Activated CD8-positive, alpha-beta memory T cell treated with anti-CD3 and anti-CD28 coated beads, Interleukin-2, amount 50 U/mL, for 4 hours (primary cell): Measurements from ENCODE around the gene JADE3.

ENCODE experiments used
- DNase-seq: peaks from one replicate; pipeline ENCODE4 v3.0.0-alpha.2; 2020

JADE3 gene

DNA sequence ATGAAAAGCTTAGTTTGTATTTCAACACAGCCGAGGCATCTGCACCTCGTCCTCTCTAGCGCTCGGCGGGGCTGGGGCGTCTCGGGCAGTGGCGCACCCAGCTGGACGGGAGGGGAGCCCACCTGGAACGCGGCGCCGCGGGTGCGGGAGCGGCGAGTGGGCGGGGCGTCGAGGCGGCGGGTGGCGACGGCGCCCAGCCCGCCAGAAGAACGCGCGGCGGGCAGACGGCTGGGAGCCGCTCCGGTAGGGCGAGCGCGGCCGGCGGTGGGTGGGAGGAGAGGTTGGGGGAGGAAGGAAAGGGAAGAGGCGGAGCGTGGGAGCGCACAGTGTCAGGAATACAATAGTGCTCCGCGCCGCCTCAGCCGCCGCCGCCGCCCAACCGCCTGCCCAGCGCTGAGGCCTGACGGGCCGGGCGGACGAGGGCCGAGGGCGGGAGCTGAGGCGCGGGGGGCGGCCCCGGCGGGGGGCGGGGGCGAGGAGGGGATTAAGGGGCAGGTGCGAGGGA is at the start of gene JADE3:
JADE3 (plus strand) TSS at position 324 of the 505 bp plus-strand sequence. CDS start 72,474 bp downstream, outside the sequence.
- DNase-seq: peak; percentile 31

DNA sequence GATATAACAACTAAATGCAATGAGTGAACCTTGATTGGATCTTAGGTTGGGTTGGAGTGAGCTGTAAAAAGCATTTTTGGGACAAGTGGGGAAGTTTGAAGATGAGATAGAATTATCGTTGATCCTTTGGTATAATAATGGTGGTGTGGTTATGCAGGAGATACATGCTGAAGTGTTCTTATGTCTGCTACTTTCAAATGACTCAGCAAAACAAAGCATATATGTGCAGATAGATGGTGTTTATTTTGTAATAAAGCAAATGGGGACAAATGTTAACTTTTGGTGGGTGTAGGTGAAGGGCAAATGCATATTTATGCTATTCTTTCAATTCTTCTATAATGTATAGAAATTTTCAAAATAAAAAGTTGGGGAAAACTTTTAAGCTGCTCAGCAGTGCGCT is 49.1 kb upstream of the JADE3 start:
- DNase-seq: no peak

DNA sequence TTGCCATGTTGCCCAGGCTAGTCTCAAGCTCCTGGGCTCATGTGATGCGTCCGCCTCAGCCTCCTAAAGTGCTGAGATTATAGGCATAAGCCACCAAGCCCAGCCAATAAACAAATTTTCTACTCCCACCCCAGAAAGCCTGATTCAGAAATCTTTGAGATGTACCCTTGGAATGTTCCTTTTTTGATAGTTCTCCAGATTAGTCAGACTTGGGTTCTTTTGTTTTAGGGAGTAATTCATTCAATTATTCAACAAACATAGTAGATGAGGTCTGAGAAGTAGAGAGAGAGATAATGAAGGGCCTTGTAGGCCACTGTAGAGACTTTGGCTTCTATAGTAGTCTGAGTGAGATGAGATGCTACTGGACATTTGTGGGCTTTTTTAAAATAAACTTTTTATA is 47.6 kb upstream of the JADE3 start:
- DNase-seq: no peak

DNA sequence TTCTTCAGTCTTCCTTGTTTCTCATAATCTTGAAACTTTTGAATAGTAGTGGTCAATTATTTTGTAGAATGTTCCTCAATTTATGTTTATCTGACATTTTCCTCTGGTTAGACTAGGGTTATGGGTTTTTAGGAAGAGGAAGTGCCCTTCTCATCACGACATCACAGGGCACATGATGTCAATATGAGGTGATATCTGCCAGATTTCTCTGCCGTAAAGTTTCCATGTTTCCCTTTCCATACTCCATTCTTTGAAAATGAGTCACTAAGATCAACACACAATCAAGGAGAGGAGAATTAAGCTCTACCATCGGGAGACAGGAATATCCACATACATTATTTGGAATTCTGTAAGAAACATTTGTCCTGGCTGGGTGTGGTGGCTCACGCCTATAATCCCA is 46.9 kb upstream of the JADE3 start:
- no peak for DNase-seq

DNA sequence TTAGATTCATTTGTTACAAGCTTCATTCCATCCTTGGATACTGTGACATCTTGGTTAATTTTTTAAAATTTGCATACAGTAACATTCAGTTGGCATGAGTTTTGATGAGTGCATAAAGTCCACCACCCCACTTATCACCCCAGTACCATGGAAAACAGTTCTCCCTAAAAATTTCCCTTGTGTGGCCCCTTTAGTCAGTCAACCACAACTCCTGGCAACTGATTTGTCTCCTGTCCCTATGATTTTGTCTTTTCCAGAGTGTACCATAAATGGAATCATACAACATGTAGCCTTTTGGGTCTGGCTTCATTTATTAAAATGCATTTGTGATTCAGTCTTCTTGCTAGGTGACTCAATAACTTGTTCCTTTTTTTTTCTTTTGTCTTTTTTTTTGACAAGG is 45.5 kb upstream of the JADE3 start:
- DNase-seq: no peak

DNA sequence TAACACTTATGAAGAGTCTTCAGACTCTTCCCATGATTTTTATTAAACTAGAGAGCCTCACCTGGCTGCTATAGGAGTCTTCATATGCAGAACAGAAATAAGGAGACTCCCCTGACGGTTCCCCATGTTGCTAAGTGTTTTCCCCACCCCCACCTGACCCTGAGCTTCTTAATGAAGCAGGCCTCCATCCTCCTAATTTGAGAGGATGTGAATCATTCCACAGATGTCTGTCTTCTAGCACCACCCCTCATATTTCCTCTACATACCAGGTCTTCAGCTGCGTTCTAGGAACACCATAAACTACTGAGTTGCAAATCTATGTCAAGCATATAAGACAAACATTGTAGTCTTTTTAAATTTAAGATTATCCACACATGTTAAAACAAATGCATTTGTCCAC is 38.5 kb upstream of the JADE3 start:
- DNase-seq: no peak

DNA sequence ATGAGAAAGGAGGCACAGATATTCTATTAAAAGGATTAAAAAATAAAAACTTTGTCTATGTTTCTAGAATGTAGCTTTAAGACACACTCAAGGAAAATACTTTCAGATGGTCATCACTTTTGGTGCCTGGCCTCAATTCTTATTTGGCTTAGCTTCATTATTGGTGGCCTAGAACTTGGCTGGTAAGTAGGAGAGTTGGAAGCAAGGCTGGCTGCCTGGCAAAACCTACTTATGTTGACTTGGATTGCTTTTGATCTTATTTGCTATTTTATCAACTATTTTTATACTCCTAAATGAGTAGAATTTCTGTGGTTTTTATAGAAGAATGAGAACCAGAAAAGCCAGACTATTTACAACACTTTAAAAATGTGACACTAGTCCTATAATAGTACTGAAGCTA is 35.3 kb upstream of the JADE3 start:
- DNase-seq: no peak

DNA sequence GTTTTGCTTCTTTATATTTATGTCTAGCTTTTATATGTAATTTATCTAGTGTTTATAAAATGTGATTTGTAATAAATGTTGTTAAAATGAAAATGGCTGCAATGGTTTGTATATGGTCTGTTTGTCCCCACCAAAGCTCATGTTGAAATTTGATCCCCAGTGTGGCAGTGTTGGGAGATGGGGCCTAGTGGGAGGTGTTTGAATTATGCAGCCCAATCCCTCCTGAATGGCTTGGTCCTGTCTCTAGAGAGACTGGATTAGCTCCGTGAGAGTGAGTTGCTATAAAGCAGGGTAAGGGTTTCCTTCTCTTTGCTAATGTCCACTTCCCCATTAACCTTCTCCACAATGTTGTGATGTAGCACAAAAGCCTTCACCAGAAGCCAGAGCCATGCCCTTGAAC is 30.0 kb upstream of the JADE3 start:
- DNase-seq: no peak

DNA sequence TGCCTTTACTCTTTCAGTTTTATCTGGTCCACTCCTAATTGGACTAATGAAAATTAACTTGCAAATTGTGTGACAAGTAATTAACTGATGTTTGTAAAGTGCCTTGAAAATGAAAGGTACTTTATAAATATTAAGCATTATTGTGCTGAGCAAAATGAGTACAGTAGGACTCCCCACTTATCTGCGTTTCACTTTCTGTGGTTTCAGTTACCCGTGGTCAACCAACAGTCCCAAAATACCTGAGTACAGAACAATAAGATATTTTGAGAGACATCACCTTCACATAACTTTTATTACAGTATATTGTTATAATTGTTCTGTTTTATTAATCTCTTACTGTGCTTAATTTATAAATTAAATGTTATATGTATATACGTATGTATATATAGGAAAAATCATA is 27.4 kb upstream of the JADE3 start:
- DNase-seq: no peak

DNA sequence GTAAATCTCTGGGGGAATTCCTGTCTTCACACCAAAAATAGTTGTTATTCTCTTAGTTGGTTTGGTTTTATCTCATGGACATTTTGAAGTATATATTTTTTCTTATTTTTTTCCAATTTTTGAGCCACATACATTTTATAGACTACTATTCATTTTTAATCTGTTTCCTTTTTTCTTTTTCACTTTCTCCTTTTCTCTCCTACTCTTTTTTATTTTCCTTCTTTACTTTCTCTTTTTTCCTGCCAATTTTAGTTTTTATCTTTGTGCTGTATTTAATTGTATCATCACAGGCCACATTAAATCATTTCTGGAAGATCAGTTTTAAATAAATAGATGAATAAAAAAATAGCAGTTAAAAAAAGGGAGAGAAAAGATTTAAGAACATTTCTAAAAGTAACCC is 14.0 kb upstream of the JADE3 start:
- no peak for DNase-seq

DNA sequence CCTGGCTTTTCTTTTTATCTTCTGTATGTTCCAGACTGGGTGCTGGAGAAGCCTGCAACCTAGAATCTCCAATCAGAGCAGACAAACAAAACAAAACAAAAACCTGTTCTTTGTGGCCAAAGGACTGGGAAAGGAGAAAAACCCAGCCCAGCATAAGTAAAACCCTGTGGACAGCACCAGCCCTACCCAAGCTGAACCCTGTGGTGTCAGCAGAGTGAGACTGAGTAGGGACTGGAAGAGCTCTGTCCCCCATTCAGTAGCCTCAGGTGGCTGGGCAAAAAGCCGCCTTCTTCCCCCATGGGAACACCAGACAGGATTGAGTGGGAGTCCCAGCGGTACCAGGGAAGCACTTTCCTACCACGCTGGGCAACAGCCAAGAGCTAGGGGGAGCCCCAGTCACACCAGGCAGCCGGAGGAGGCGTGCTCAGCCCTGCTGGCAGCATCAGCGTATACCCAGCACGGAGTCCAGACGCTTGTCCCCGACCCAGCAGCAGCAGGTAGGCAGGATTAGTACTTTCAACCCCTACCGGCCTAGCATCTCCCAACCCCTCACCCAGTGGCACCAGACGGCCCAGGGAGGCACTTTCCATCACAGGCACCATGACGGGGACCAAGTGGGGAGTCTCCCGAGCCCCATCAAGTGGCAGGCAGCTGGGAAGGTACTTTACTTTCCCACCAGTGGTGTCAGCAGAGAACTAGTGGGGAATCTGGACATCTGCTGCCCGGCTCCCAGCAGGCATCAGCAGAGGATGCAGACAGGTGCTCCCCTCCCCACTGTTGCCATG is 8.6 kb upstream of the JADE3 start:
- DNase-seq: peak; percentile 42

DNA sequence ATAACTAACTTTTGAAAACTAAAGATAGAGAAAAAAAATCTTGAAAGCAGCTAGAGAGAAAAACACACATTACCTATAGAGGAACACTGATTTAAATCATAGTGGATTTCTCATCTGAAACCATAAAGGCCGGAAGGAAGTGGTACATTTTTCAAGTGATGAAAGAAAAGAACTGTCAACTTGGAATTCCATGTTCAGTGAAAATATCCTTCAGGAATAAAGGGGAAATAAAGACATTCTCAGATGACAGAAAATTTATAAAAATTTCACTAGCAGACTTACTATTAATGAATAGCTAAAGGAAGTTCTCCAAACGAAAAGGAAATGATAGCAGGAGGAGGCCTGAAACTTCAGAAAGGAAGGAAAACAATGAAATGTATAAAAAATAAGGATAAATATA is 7.6 kb upstream of the JADE3 start:
- DNase-seq: no peak

DNA sequence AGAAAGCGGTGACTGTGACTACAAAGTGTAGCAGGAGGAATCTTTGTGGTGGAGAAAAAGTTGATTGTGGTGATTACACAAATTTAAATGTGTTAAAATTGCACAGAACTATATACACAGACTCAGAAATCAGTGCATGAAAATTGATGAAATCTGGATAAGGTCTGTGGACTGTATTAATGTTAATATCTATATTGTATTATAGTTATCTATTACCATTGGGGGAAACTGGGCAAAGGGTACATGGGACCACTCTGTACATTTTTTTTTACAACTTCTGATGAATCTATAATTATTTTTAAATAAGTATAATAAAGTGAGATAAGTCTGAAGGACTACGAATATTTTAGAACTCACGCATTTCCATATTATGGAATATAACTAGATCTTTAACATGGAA is 1.8 kb upstream of the JADE3 start:
- no peak for DNase-seq

DNA sequence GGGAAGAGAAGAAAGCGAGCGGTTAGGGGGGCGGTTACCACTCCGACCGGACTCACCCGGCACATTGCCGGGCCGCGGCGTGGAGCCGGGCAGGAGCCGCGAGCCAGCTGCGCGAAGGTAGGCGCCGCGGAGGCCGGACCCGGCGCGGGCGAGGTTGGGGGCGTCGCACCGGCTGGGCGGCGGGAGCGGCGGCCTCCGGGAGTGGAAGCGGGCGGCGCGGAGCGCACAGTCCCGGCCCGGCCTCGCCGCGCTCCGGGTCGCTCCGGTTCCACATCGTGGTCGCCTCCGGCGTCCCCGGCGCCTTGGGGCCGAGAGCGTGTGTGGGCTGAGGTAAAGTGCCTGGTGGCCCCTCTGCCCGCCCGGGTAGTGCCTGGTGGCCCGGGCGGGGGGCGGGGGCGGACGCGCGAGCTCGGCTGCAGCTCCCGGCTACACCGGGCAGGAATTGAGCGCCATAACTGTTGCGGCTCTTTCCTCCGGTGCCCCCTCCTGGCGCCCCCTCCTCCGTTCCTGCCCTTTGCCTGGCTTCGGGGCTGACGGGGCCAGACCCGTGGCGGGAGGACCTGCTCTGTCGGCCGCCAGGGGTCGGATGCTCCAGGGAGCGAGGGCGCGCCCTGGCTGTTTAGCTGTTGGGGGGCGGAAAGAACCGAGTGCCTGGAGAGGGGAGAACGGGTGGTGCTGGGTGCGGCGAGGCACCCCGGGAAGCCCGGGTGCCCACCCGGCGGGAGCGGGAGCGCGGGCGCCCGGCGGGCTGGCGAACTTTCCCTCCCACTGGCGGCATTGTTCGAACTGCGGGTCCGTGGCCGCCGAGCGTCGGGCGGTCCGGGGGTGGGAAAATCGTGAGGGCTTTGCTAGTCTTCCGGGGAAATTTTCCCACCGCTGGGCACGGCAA is 626 bp downstream of the JADE3 start:
- peak; percentile 24 for DNase-seq

DNA sequence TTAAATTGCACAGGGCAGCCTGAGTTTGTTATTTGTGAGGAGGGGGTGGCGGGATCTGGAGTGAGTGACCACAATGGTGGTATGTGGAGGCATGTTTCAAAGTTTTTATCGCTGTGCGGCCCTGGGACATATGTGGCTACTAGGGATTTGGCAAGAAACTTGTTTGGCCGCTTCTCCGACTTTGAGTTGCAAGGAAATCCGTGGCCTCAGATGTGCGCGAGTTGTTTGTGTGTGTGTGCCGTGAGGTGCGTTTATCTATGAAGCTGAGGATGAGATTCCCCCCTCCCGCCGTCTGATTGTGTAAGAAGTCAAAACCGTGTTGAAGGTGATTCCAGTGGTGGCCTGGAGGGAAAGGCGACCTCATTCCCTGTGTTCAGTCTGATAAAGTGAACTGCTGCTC is 1.4 kb downstream of the JADE3 start:
- no peak for DNase-seq

DNA sequence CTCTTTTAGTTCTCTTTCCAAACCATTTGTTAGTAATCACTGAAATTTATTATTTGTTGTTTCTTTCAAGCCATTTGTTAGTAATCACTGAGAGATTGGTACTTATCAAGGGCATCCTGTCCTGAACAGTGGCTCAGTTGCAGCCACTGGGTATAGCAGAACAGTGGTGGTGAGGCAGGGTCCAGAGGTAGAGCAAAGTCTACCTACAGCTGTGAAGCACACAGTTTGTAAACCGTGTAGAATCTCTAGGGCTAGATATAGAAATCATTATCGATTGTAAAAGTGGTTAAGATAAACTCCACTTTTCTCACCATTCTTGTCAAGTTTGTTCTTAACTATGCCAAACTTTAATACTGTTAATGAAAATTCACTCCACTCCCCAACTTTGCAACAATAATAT is 4.1 kb downstream of the JADE3 start:
- DNase-seq: no peak

DNA sequence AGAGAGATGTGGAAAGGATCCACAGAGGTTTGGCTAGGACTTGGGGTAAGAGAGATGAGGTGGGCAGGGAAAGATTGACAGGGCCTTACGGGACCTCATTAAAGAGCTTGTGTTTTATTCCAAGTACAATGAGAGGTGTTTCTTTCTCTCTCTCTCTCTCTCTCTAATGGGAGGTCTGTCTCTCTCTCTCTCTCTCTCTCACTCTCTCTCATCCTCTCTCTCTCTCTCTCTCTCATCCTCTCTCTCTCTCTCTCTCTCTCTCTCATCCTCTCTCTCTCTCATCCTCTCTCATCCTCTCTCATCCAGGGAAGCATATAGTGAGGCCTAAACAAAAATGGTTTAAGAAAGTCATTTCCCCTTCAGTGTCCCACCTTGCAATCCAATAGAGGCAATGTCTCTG is 5.4 kb downstream of the JADE3 start:
- no peak for DNase-seq

DNA sequence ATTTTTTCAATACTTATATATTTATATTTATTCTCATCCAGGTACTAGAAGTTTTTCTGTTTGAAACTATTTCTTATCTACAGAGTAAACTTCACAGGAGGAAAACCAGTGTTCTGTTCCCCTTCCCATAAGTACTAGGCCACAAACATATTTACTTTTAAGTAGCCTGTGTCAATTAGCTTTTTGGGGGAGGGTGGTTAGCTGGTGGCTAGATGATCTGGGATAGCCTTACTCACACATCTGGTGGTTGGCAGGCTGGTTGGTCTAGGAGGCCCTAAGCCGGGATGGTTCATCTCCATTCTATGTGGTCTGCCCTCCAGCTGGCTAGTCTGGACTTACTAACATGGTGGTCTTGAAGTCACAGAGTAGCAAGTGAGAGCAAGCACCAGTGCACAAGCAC is 6.2 kb downstream of the JADE3 start:
- no peak for DNase-seq

DNA sequence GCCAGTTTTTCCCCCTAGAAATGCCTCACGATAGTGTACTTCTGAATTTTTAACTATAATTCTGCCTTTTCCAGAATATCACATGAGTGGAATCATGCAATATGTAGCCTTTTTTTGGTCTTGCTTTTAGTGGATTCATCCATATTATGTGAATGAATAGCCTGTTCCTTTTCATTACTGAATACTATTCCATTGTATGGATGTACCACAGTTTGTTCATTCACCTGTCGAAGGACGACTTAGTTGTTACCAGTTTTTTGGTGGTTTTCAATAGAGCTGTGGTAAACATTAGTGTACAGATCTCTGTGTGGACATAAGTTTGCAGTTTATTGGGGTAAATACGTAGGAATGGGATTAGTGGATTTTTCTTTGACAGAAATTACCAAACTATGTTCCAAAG is 8.0 kb downstream of the JADE3 start:
- no peak for DNase-seq

DNA sequence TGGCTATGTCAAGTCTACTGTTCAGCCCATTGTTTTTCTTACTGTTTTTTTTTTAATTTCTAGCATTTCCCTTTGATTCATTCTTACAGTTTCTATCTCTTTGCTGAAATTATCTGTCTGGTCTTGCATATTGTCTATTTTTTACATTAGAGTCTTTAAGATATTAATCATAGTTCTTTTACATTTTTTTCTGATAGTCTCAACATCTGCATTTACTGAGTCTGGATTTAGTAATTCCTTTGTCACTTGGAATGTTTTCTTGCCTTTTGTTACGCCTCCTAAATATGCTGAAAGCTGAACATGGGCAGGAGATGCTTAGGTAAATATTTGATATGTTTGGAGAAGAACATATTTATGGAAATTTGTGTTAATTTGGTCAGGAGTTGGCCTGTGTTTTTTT is 10.4 kb downstream of the JADE3 start:
- DNase-seq: no peak

DNA sequence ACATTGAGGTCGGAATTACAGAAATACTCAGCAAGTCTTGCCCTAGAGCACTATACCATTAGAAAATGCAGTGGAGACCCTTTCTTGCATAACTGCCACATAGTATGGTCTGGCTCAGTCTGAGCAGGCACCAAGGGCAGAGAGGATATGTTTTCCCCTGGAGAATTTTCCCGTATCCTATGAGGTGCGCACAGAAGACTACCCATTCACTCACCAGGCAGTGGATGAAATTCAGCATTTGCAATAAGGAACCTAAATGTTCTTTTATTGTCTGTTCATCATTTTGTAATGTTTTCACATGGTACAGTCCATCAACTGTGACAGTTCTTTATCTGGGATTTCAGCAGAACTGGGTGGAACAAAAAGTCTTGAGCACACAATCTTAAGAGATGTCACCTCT is 15.5 kb downstream of the JADE3 start:
- DNase-seq: no peak

DNA sequence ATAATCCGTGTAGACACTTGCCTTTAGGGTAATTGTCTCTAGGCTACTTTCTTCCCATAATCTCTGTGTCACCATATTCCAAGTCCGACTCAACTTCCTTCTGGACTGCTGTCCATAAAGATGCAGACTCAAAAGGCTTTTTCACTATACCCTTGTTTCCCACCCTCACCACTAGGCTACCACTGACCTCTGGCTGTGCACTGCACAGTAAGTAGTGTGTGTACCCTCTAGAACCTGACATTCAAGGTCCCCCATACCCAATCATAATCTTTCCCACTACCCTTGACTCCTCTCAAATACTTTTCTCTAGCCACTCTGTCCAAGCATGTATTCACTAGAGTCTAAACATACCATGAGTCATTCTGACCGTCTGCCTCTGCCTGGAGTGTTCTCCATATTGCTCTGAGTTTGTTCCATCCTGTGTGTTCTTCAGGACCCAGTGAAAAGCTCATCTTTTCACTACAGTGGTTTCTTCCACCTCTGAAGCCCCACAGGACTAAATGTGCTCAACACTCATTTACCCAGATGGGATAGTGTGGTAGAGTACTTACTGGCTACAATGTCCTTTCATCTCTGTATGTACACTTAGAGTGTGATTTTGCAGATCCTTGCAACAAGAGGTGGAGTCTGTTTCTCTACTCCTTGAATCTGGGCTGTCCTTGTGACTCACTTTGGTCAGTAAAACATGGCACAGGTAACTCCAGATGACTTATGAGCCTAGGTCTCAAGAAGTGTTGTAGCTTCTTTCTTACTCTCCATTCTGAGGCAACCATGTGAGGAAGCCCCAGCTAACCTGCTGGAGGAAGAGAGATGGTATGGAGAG is 17.4 kb downstream of the JADE3 start:
- no peak for DNase-seq

DNA sequence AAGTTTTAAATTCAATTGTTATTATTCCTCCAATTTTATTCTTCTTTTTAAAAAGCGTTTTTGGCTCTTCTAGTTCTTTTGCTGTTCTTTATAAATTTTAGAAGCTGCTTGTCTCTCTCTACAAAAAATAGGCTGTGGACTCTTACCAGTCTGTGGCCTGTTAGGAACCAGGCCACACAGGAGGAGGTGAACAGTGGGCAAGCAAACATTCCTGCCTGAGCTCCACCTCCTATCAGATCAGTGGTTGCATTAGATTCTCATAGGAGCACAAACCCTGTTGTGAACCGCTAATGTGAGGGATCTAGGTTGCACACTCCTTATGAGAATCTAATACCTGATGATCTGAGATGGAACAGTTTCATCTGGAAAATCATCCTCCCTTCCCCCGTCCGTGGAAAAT is 23.1 kb downstream of the JADE3 start:
- no peak for DNase-seq
